HG03060 (cell line): ENCODE results near the gene FHOD1.

Experiments used
- ATAC-seq: cut with Tn5 transposase; IDR thresholded peaks from one replicate; pipeline ENCODE4 v1.9.1; 2021; ENCODE audit warnings: low read depth, moderate number of reproducible peaks; ENCODE audit not compliant: unreplicated experiment

FHOD1 gene

DNA sequence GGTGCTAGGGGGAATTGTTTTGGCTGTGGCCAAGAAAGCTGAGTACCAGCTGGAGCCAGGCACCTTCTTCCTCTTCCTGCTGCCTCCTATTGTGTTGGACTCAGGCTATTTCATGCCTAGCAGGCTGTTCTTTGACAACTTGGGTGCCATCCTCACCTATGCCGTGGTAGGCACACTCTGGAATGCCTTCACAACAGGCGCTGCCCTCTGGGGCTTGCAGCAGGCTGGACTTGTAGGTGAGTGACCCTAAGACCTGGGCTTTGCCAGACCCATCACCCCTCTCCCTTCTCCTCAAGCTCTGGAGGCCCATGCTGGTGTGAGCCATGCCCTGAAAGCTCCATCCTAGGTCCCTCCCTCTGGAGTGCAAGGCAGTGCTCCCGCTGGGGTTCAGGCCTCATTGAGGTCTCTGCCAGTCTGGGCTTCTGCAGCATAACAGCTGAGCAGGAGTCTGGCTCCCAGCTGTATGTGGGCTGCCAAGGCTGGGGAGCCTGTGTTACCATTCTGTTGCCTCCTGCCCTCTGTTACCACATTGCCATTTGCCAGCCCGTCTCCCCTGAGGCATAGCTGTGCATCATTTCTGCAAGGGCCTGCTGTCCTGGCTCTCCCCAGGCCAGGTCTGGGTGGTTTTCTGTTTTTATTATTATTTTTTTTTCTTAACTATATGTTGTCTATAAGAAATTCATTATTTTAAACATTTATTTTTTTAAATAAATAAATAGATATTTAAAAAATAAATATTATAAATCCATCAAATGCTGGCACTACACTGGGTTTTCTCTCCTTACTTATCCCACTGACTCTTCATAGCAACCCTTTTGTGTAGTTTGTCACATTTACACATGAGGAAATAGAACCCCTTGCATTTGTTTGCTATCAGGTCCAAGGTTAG is 5.6 kb upstream of the FHOD1 start:
- no peak for ATAC-seq

DNA sequence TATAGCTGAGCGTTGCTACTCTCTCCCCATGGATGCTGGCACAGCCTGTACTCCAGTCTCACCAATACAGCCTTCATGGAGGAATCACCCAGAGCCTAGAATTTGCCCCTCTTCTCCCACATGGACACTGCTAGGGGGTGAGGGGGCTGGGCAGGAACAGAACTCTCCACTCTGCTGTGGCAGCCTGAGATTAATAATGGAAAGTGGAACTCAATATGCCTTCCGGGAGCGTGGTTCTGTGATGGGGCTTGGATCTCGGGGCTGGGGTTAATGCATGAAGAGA is 2.7 kb upstream of the FHOD1 start:
- no peak for ATAC-seq

GRCh38 chr16:67249178-67250044 is 2.1 kb upstream of the FHOD1 start:
- no peak for ATAC-seq

DNA sequence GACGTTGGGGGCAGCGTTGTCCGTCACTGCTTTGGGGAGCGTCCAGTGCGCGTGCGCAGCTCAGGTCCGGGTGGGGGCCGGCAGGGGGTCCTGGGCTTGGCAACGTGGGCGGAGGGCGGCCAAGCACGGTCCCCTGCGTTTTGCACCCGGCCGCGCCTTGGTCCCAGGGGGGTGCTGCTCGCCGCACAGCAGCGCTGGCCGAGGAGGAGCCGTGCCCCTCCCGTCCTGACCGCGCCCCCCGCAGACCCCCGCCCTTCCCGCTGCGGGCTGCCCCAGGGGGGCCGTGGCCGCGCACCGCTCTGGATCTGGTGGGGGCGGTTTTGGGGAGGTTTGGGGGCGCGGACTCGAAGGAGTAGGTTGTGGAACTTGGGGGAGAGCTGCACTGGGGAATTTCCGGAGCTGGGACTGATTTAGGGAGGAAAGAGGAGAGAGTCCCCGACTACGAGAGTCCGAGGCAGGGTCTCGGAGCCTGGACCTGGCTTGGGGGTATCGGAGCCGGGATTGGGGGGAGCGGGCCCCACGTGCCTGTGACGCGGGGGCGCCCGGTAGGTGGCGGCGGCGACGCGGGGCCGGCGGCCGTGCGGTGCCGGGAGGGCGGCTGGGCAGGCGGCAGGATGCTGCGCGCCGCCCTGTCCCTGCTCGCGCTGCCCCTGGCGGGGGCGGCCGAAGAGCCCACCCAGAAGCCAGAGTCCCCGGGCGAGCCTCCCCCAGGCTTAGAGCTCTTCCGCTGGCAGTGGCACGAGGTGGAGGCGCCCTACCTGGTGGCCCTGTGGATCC is 1.3 kb upstream of the FHOD1 start, which contains the start of gene SLC9A5:
Gene SLC9A5, plus strand, starts transcription at position 579 of the 777 bp plus-strand sequence. Its CDS starts 36 bp downstream, at position 615.
- no peak for ATAC-seq

GRCh38 chr16:67248073-67248400 is 756 bp upstream of the FHOD1 start:
- ATAC-seq = no peak

GRCh38 chr16:67246756-67247191 is 507 bp downstream of the FHOD1 start:
- no peak for ATAC-seq

GRCh38 chr16:67246081-67246755 is 1.1 kb downstream of the FHOD1 start:
- no peak for ATAC-seq

- ATAC-seq = no peak
Observed at GRCh38 chr16:67245674-67246080, 1.6 kb downstream of the FHOD1 start.

DNA sequence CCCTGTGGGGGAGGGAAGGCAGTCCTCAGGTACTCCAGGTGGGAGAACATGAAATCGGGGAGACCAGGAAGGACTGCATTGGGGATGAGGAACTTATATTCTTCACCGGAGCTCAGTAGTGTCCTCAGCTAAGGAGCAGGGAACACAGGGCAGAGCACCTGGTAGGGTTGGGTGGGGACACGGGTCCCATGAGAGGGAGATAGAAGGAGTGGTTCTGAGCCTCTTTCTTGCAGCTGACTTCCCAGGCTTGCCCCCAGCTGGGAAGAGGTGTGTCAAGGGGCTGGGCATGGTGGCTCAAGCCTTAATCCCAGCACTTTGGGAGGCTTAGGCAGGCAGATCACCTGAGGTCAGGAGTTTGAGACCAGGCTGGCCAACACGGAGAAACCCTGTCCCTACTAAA is 2.1 kb downstream of the FHOD1 start:
- no peak for ATAC-seq

- peak; percentile 38 for ATAC-seq
Observed at GRCh38 chr16:67244387-67245185, 2.7 kb downstream of the FHOD1 start.

DNA sequence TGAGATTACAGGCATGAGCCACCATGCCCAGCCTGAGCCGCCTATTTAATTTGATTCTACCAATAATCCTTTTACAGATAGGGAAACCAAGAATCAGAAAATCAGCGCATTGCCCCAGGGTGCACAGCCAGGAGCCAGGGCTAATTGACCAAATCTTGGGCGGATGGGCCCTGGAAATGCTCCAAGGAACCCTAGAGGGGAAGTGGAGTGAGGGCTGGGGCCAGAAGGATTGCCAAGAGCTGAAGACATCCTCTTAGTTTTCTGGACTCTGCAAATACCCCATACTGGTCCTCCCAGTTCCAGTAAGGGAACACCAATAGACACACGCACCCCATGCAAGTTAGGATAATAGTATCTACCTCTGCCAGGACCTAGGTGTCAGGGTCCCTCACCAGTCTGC is 3.8 kb downstream of the FHOD1 start:
- ATAC-seq = no peak

- ATAC-seq = no peak
Observed at GRCh38 chr16:67242138-67242730, 5.0 kb downstream of the FHOD1 start.

- ATAC-seq = no peak
Observed at GRCh38 chr16:67241008-67241900, 6.0 kb downstream of the FHOD1 start.

GRCh38 chr16:67240506-67240905 is 6.8 kb downstream of the FHOD1 start:
- ATAC-seq = no peak

DNA sequence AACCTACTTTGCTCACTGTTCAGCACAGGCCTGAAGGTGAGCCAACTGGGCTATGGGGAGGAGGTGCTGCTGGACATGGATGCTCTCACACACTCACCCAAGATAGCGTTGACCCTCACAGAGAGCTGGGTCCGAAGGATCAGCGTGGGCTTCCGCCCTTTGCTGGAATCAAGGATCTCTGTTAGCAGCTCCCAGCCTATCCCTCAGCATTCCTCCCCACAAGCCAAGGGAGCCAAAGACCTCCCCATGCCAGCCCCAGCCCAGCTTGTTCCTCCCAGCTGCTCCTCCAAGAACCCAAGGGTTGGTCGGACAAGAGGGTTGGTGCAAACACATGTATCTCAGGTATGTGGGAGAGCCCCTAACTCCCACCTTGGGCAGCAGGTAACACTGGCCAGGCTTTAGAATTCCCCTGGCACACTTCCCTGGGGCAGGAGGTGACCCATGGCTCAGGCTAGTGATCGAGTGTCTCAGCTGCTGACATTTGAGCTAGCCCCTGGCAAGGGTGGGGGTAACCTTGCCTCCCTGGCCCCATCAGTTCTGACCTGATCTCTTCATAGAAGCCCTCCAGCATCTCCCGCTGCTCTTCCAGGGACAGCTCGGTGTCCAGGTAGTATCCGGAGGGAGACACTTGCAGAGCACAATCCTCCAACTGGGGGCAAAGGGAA is 8.3 kb downstream of the FHOD1 start:
- ATAC-seq = no peak

DNA sequence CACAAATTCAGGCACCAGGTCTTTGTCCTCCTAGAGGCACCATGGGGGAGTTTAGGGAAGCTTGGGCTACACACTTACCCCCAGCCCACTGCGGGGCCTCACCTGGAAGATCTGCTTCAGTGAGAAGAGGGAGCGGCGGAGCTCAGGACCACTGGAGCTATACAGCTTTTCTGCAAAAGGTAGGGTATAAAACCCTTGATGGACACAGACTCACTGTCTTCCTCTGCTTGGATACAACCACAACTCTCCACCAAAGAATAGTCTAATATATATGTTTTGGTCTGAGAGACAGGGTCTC is 9.1 kb downstream of the FHOD1 start:
- ATAC-seq = no peak

DNA sequence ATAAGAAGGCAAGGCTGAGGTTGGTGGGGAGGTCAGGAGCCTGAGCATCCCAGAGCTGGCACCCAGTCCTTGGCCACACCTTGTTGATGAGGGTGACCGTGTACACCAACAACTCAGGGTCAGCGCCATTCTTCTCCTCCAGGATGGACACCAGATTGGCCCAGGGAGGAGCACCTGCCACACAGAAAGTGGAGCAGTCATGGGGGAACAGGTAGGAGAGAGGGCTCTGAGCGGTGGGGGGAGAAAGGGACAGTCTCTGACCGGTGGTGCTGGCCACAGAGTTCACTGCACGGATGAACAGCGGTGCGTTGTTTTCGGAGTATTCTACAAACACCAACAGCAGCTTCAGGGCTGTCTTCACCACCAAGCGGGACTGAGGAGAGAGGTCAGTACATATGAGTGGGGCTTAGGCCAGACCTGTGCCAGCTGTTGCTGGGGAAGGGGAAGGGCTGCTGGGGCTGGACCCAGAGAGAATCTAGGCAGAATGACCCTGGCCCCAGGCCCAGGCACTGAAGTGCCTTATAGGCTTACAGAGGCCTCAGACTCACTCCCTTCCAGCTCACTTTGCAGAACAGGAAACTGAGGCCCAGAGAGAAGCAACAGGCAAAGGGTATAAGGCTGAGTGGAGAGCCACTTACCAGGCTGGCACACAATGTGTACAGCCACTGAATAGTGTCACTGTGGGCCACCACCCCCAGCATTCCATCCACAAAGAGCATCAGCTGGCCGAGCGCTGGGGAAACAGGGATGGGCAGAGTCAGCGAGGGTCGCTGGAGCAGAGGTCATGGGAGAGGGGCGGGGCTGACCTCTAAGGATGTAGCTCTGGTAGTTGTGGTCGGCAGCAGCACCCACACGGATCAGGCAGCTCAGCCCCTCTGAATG is 9.6 kb downstream of the FHOD1 start:
- ATAC-seq = no peak
